Fibroblast of lung (primary cell): Measurements from ENCODE around the gene GAB2. TPM values are rescaled to one million over a fixed set of nuclear protein-coding genes. Genes with fewer than 3 reads are reported as not detected.
A peak's percentile ranks its signal among the peaks of the same experiment; 100 is the strongest.

Experiments used
- DNase-seq, 2 donors: peaks; one replicate each; pipeline versions ENCODE4 v3.0.0 to v3.0.0-alpha.2; 2010; ENCODE audit warnings: low read depth in 2 of 2
- H2AFZ ChIP-seq: 2 replicates; pipeline ENCODE4 v1.5.1; 2012; ENCODE audit warnings: low read length, control low read depth, inconsistent platforms
- H3K27ac ChIP-seq: 2 replicates; pipeline ENCODE4 v1.5.1; 2011; ENCODE audit warnings: low read length, control low read depth; ENCODE audit not compliant: insufficient read depth
- H3K27me3 ChIP-seq: 2 replicates; pipeline ENCODE4 v1.5.1; 2011; ENCODE audit warnings: mild to moderate bottlenecking, low read length; ENCODE audit not compliant: control insufficient read depth, insufficient read depth
- H3K36me3 ChIP-seq: 2 replicates; pipeline ENCODE4 v1.5.1; 2011; ENCODE audit warnings: low read length; ENCODE audit not compliant: control insufficient read depth, insufficient read depth
- H3K4me1 ChIP-seq: 2 replicates; pipeline ENCODE4 v1.5.1; 2011; ENCODE audit warnings: low read length; ENCODE audit not compliant: control insufficient read depth, insufficient read depth; ENCODE audit errors: extremely low read depth
- H3K4me2 ChIP-seq: 2 replicates; pipeline ENCODE4 v1.5.1; 2011; ENCODE audit warnings: low read length, control low read depth; ENCODE audit not compliant: insufficient read depth; ENCODE audit errors: extremely low read depth
- H3K4me3 ChIP-seq, 4 experiments: fragments of 200-600 bp in 1 of 4; sonication (generic) in 1 of 4; replicated peaks in 1 of 4; 2 replicates each; pipeline ENCODE4 v1.5.1; 2011 to 2016; ENCODE audit warnings: low read length in 4 of 4, low read depth in 3 of 4, mild to moderate bottlenecking in 3 of 4, control low read depth in 2 of 4, inconsistent platforms in 1 of 4, mixed read lengths in 1 of 4; ENCODE audit not compliant: insufficient read depth in 1 of 4; ENCODE audit errors: control extremely low read depth in 1 of 4
- H3K79me2 ChIP-seq: 2 replicates; pipeline ENCODE4 v1.5.1; 2012; ENCODE audit warnings: mild to moderate bottlenecking, low read length, inconsistent platforms; ENCODE audit not compliant: control insufficient read depth, insufficient read depth
- H3K9ac ChIP-seq: 2 replicates; pipeline ENCODE4 v1.5.1; 2011; ENCODE audit warnings: mild to moderate bottlenecking, low read length, control low read depth; ENCODE audit not compliant: insufficient read depth
- H3K9me3 ChIP-seq: 2 replicates; pipeline ENCODE4 v1.5.1; 2012; ENCODE audit warnings: low read depth, low read length; ENCODE audit not compliant: control insufficient read depth, insufficient read depth
- H4K20me1 ChIP-seq: 2 replicates; pipeline ENCODE4 v1.5.1; 2011; ENCODE audit warnings: low read length; ENCODE audit not compliant: control insufficient read depth, insufficient read depth; ENCODE audit errors: extremely low read depth
- CTCF ChIP-seq, 2 donors: IDR thresholded peaks in 1 of 2; conservative IDR thresholded peaks in 1 of 2; 1 replicate in 1 of 2; 2 replicates in 1 of 2; pipeline ENCODE4 v1.5.1; 2011 to 2012; ENCODE audit warnings: low read length in 2 of 2, control low read depth in 1 of 2, inconsistent platforms in 1 of 2, low read depth in 1 of 2, mild to moderate bottlenecking in 1 of 2
- EZH2 ChIP-seq: IDR thresholded peaks from 2 replicates; pipeline ENCODE4 v1.5.1; 2012; ENCODE audit warnings: low read length, control low read depth, mild to moderate bottlenecking; ENCODE audit errors: missing control alignments
- polyA plus RNA-seq, 2 donors: library from polyadenylated mRNA; depleted of rRNA in 1 of 2; stranded (reverse) in 1 of 2; unstranded in 1 of 2; fragments of >200 nt; gene quantifications; 2 replicates each; pipeline ENCODE4 v1.2.1, GENCODE V29; 2011 to 2012; ENCODE audit warnings: missing spikeins in 1 of 2
- total RNA-seq: library from RNA; depleted of rRNA; stranded (reverse); fragments of >200 nt; gene quantifications from 2 replicates; pipeline ENCODE4 v1.2.1, GENCODE V29; 2014

The GAB2 gene
- total and polyA plus RNA-seq, 2 donors (not counting 1 experiment from before 2014, with no cell fraction given), result 7.1 to 14.0 TPM

GRCh38 chr11:78270971-78271370 lies 146.6 kb downstream of the GAB2 start:
- Histone ChIP-seq H3K4me2 (no peak overlapping the region), H3K4me3 (no peak overlapping the region), H3K27me3 (no peaks in the 10 kb centered on the region), H3K9ac (no peak overlapping the region), H2AFZ (no peak overlapping the region), H3K4me1 (no peaks in the 10 kb centered on the region), H3K36me3 (no peaks in the 10 kb centered on the region), H3K79me2 (no peaks in the 10 kb centered on the region), H3K27ac (no peak overlapping the region), H3K9me3 (no peaks in the 10 kb centered on the region), H4K20me1 (no peaks in the 10 kb centered on the region)
- no peak for DNase-seq
- TF ChIP-seq CTCF (conservative IDR thresholded peaks at IDR 0.05 in 1 of 2, IDR thresholded peaks at IDR 0.05 in 1 of 2; ENCODE audit: low read depth in 1 of 2, low read length in 2 of 2), result no peak
- no peak for TF ChIP-seq EZH2

- no peak overlapping the region for H3K4me3 ChIP-seq
- no peaks in the 10 kb centered on the region for H3K9me3 ChIP-seq
- no peak overlapping the region for H3K9ac ChIP-seq
- H4K20me1 ChIP-seq, result no peaks in the 10 kb centered on the region
- H3K27ac ChIP-seq, result no peak overlapping the region
- H3K79me2 ChIP-seq, result no peaks in the 10 kb centered on the region
- no peak overlapping the region for H3K4me2 ChIP-seq
- no peaks in the 10 kb centered on the region for H3K36me3 ChIP-seq
- DNase-seq, result no peak
- H2AFZ ChIP-seq, result no peak overlapping the region
- no peaks in the 10 kb centered on the region for H3K4me1 ChIP-seq
- TF ChIP-seq CTCF (conservative IDR thresholded peaks at IDR 0.05 in 1 of 2, IDR thresholded peaks at IDR 0.05 in 1 of 2; ENCODE audit: low read depth in 1 of 2, low read length in 2 of 2) (no peak), EZH2 (no peak)
- H3K27me3 ChIP-seq, result no peaks in the 10 kb centered on the region
Measured at GRCh38 chr11:78269806-78270205, 147.8 kb downstream of the GAB2 start.

GRCh38 chr11:78268591-78269410 lies 148.8 kb downstream of the GAB2 start:
- no peak overlapping the region for H3K4me2 ChIP-seq
- H3K27ac ChIP-seq, result no peak overlapping the region
- peak; percentile 25 to 54 for DNase-seq
- H3K4me1 ChIP-seq, result no peaks in the 10 kb centered on the region
- no peaks in the 10 kb centered on the region for H4K20me1 ChIP-seq
- H3K79me2 ChIP-seq, result no peaks in the 10 kb centered on the region
- TF ChIP-seq CTCF (conservative IDR thresholded peaks at IDR 0.05 in 1 of 2, IDR thresholded peaks at IDR 0.05 in 1 of 2; ENCODE audit: low read depth in 1 of 2, low read length in 2 of 2) (no peak), EZH2 (no peak)
- no peaks in the 10 kb centered on the region for H3K27me3 ChIP-seq
- H3K9ac ChIP-seq, result no peak overlapping the region
- H3K9me3 ChIP-seq, result no peaks in the 10 kb centered on the region
- no peak overlapping the region for H3K4me3 ChIP-seq
- H2AFZ ChIP-seq, result no peak overlapping the region
- no peaks in the 10 kb centered on the region for H3K36me3 ChIP-seq
